ENCODE measurements around the gene PRKAR1B.

Gene PRKAR1B

DNA sequence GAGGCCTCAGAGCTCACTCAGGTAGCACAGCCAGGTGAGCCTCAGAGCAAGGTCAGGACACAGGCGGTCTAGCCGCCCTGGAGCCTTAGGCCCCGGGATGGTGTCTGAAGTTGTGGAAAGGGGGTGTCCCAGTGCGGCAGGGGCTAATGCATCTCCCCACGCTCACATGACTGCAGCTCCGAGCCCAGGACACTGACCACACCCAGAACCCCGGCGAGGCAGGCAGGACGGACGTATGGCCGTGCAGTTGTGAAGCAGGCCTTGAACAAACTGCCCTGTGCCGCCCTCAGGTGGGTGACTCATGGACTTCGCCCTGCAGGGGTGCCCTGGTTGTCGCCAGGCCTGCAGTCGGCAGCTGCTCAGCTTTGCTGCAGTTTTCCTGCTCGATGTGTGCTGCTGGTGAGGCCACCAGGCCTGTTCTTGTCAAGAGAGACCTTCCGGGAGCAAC lies 5.0 kb upstream of the PRKAR1B start:
- no peaks in the 10 kb centered on the region for H4K20me1 ChIP-seq (ENCODE audit: insufficient read depth, low read length, poor library complexity, severe bottlenecking)
- H3K4me3 ChIP-seq (ENCODE audit: low read length, poor library complexity, severe bottlenecking) = no peak overlapping the region
- H3K9ac ChIP-seq (ENCODE audit: low read depth, low read length, poor library complexity, severe bottlenecking) = no peak overlapping the region
- H3K4me2 ChIP-seq (ENCODE audit: low read depth, low read length, poor library complexity, severe bottlenecking) = no peak overlapping the region
- peaks cover 6% of the 10 kb centered on the region; the same call in 1 of the 2 replicates for H3K9me3 ChIP-seq (ENCODE audit: insufficient read depth, low read depth, low read length)
- no peaks in the 10 kb centered on the region for H3K9me2 ChIP-seq (replicated peaks; ENCODE audit: low read depth, low read length)
- H3F3A ChIP-seq (ENCODE audit: low read depth) = no peaks in the 10 kb centered on the region
- H3K36me3 ChIP-seq (ENCODE audit: insufficient read depth, low read length) = peaks cover 10% of the 10 kb centered on the region; the same call in 1 of the 2 replicates
- no peak for TF ChIP-seq EZH2phosphoT487 (IDR thresholded peaks at IDR 0.05; ENCODE audit: borderline replicate concordance)
- TF ChIP-seq, protein P1, sequence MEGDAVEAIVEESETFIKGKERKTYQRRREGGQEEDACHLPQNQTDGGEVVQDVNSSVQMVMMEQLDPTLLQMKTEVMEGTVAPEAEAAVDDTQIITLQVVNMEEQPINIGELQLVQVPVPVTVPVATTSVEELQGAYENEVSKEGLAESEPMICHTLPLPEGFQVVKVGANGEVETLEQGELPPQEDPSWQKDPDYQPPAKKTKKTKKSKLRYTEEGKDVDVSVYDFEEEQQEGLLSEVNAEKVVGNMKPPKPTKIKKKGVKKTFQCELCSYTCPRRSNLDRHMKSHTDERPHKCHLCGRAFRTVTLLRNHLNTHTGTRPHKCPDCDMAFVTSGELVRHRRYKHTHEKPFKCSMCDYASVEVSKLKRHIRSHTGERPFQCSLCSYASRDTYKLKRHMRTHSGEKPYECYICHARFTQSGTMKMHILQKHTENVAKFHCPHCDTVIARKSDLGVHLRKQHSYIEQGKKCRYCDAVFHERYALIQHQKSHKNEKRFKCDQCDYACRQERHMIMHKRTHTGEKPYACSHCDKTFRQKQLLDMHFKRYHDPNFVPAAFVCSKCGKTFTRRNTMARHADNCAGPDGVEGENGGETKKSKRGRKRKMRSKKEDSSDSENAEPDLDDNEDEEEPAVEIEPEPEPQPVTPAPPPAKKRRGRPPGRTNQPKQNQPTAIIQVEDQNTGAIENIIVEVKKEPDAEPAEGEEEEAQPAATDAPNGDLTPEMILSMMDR (conservative IDR thresholded peaks at IDR 0.05; ENCODE audit: low read length) = peak; percentile 49
- no peaks in the 10 kb centered on the region for H3K27me3 ChIP-seq (ENCODE audit: insufficient read depth, low read length, poor library complexity, severe bottlenecking)
- H3K79me2 ChIP-seq (ENCODE audit: insufficient read depth, low read length) = peaks cover 21% of the 10 kb centered on the region
- peaks cover 16% of the 10 kb centered on the region for H3K4me1 ChIP-seq (ENCODE audit: insufficient read depth, low read length, poor library complexity, severe bottlenecking)
- no peak overlapping the region for H2AFZ ChIP-seq (ENCODE audit: low read length)

DNA sequence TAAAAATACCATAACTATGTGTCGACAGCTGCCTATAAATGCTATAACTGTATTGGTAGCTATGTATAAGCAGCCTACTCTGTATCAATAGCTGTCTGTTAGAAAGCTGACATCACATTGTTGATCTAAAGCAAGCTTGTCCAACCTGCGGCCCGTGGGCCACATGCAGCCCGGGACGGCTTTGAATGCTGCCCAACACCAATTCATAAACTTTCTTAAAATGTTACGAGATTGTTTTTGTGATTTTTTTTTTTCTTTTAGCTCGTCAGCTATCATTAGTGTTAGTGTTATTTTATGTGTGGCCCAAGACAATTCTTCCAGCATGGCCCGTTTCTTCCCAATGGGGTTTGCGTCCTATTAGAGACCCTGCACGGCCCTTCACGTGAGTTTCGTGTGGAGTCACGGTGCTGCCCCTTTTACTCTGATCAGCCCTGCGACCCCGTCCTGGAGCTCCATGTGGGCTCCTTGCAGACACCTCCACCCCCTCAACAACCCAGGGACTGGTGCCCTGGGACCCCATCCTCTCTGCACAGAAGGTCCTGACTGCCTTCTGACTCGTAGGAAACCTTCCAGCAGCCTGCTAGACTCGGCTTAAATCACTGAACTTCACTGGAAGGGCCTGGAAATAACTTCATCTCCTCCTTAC lies 4.5 kb upstream of the PRKAR1B start:
- Histone ChIP-seq H3K79me2 (ENCODE audit: insufficient read depth, low read length) (peaks cover 21% of the 10 kb centered on the region), H3F3A (ENCODE audit: low read depth) (no peaks in the 10 kb centered on the region), H3K4me3 (ENCODE audit: low read length, poor library complexity, severe bottlenecking) (no peak overlapping the region), H3K27me3 (ENCODE audit: insufficient read depth, low read length, poor library complexity, severe bottlenecking) (no peaks in the 10 kb centered on the region), H3K9me3 (ENCODE audit: insufficient read depth, low read depth, low read length) (peaks cover 6% of the 10 kb centered on the region; the same call in 1 of the 2 replicates), H2AFZ (ENCODE audit: low read length) (no peak overlapping the region), H4K20me1 (ENCODE audit: insufficient read depth, low read length, poor library complexity, severe bottlenecking) (no peaks in the 10 kb centered on the region), H3K4me2 (ENCODE audit: low read depth, low read length, poor library complexity, severe bottlenecking) (peak overlapping the region; percentile 5), H3K4me1 (ENCODE audit: insufficient read depth, low read length, poor library complexity, severe bottlenecking) (peaks cover 15% of the 10 kb centered on the region), H3K9me2 (replicated peaks; ENCODE audit: low read depth, low read length) (no peaks in the 10 kb centered on the region), H3K36me3 (ENCODE audit: insufficient read depth, low read length) (peaks cover 10% of the 10 kb centered on the region; the same call in 1 of the 2 replicates), H3K9ac (ENCODE audit: low read depth, low read length, poor library complexity, severe bottlenecking) (no peak overlapping the region)
- no peak for TF ChIP-seq EZH2phosphoT487 (IDR thresholded peaks at IDR 0.05; ENCODE audit: borderline replicate concordance)
- TF ChIP-seq, protein P1 (conservative IDR thresholded peaks at IDR 0.05; ENCODE audit: low read length) = no peak

DNA sequence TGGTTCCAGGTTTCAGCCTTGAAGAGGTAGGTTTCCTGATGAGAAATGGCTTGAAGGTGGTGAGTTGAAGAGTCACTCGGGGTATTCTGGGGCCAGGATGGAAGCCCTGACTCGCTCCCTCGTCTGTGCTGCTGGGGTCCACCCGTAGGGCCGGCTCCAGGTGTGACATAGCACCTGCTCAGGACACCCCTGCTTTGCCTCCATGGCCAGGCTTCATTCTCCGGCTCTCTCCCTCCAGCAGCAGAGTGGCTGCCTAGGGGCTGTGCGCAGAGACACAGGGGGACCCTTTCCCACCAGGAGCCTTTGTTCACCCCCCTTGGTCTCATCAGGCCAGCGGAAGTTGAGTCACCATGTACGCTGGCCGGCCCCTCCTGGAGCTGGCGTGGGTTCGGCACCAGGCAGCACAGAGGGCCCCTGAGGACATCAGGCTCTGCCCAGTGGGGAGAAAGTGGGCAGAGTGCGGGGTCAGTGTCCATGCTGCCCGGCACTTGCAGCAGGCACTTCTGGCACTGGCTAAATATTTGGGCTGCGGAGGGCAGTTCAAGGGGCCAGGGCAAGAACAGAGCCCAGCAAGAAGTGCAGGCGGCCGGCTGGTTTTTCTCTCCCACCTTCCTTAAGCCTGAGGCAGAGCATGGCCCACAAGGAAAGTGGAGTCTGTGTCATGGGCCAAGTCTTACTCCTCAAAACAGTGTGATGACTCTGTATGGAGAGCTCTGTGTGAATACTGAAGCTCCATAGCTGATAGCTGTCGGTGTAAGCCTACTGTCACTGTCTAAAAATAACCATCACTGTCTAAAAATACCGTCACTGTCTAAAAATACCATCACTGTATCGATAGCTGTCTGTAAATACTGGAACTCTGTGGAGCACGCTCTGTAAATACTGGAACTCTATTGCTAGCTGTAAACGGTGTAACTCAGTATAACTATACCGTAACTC lies 3.7 kb upstream of the PRKAR1B start:
- Histone ChIP-seq H3K27me3 (ENCODE audit: insufficient read depth, low read length, poor library complexity, severe bottlenecking) (no peaks in the 10 kb centered on the region), H3K36me3 (ENCODE audit: insufficient read depth, low read length) (peaks cover 10% of the 10 kb centered on the region; the same call in 1 of the 2 replicates), H3K9me2 (replicated peaks; ENCODE audit: low read depth, low read length) (no peaks in the 10 kb centered on the region), H4K20me1 (ENCODE audit: insufficient read depth, low read length, poor library complexity, severe bottlenecking) (no peaks in the 10 kb centered on the region), H2AFZ (ENCODE audit: low read length) (no peak overlapping the region), H3K79me2 (ENCODE audit: insufficient read depth, low read length) (peaks cover 27% of the 10 kb centered on the region), H3F3A (ENCODE audit: low read depth) (no peaks in the 10 kb centered on the region), H3K9ac (ENCODE audit: low read depth, low read length, poor library complexity, severe bottlenecking) (no peak overlapping the region), H3K4me1 (ENCODE audit: insufficient read depth, low read length, poor library complexity, severe bottlenecking) (peaks cover 17% of the 10 kb centered on the region), H3K9me3 (ENCODE audit: insufficient read depth, low read depth, low read length) (peaks cover 6% of the 10 kb centered on the region; the same call in 1 of the 2 replicates), H3K4me2 (ENCODE audit: low read depth, low read length, poor library complexity, severe bottlenecking) (peak overlapping the region; percentile 5), H3K4me3 (ENCODE audit: low read length, poor library complexity, severe bottlenecking) (no peak overlapping the region)
- no peak for TF ChIP-seq EZH2phosphoT487 (IDR thresholded peaks at IDR 0.05; ENCODE audit: borderline replicate concordance)
- TF ChIP-seq, protein P1 (conservative IDR thresholded peaks at IDR 0.05; ENCODE audit: low read length) = no peak

Data from Loucy (cell line).